ENCODE results near the gene ULK4. TPM values are rescaled to one million over a fixed set of nuclear protein-coding genes. Genes with fewer than 3 reads are reported as not detected.

Gene ULK4
- total RNA-seq, 2 donors from 2014 or later = 11.1 to 17.9 TPM

GRCh38 chr3:41652506-41652905, 309.4 kb downstream of the ULK4 start:
- no peak for DNase-seq
- Mint-ChIP-seq H3K4me1 (peaks cover 38% of the 10 kb centered on the region), H3K4me3 (no peak overlapping the region), H3K36me3 (ENCODE audit: low read depth) (peaks cover 10% of the 10 kb centered on the region), H3K9me3 (peaks cover 28% of the 10 kb centered on the region), H3K27ac (no peak overlapping the region), H3K27me3 (ENCODE audit: insufficient read depth) (no peaks in the 10 kb centered on the region)
- Histone ChIP-seq H3K4me3 (ENCODE audit: low read length) (no peak overlapping the region), H3K27ac (ENCODE audit: low read depth, low read length) (no peak overlapping the region), H3K4me1 (ENCODE audit: control insufficient read depth, insufficient read depth, low read length) (peaks cover 17% of the 10 kb centered on the region), H3K9ac (ENCODE audit: extremely low read depth, low read length, poor library complexity, severe bottlenecking) (no peak overlapping the region), H3K27me3 (ENCODE audit: control insufficient read depth, insufficient read depth, low read length, poor library complexity, severe bottlenecking) (no peaks in the 10 kb centered on the region), H3K9me3 (ENCODE audit: control insufficient read depth, low read length) (peaks cover 20% of the 10 kb centered on the region), H3K36me3 (ENCODE audit: control insufficient read depth, insufficient read depth, low read length) (no peaks in the 10 kb centered on the region)
- no peak for TF ChIP-seq CTCF (conservative IDR thresholded peaks at IDR 0.05)
- WGBS, 2 experiments (ENCODE audit: insufficient coverage in 1 of 2, insufficient read length in 1 of 2) = 73 to 84% methylated on average over 3 to 4 of the region's 4 CpGs

- peaks cover 35% of the 10 kb centered on the region for H3K9me3 Mint-ChIP-seq
- no peaks in the 10 kb centered on the region for H3K36me3 ChIP-seq (ENCODE audit: control insufficient read depth, insufficient read depth, low read length)
- no peak overlapping the region for H3K4me3 Mint-ChIP-seq
Observed at GRCh38 chr3:41651718-41652117, 310.2 kb downstream of the ULK4 start.

GRCh38 chr3:41650406-41650805, 311.5 kb downstream of the ULK4 start:
- Mint-ChIP-seq H3K4me3 (no peak overlapping the region), H3K4me1 (peaks cover 30% of the 10 kb centered on the region), H3K27me3 (ENCODE audit: insufficient read depth) (no peaks in the 10 kb centered on the region), H3K27ac (no peak overlapping the region), H3K9me3 (peaks cover 47% of the 10 kb centered on the region), H3K36me3 (ENCODE audit: low read depth) (peaks cover 16% of the 10 kb centered on the region)
- Histone ChIP-seq H3K27ac (ENCODE audit: low read depth, low read length) (no peak overlapping the region), H3K9me3 (ENCODE audit: control insufficient read depth, low read length) (peaks cover 20% of the 10 kb centered on the region), H3K36me3 (ENCODE audit: control insufficient read depth, insufficient read depth, low read length) (no peaks in the 10 kb centered on the region), H3K27me3 (ENCODE audit: control insufficient read depth, insufficient read depth, low read length, poor library complexity, severe bottlenecking) (no peaks in the 10 kb centered on the region), H3K4me3 (ENCODE audit: low read length) (no peak overlapping the region), H3K4me1 (ENCODE audit: control insufficient read depth, insufficient read depth, low read length) (peaks cover 17% of the 10 kb centered on the region), H3K9ac (ENCODE audit: extremely low read depth, low read length, poor library complexity, severe bottlenecking) (no peak overlapping the region)
- 91 to 93% methylated on average over 6 to 11 of the region's 11 CpGs for WGBS, 2 experiments (ENCODE audit: insufficient coverage in 1 of 2, insufficient read length in 1 of 2)
- no peak for TF ChIP-seq CTCF (conservative IDR thresholded peaks at IDR 0.05)
- DNase-seq = no peak

More at GRCh38 chr3:41651718-41652117, 310.2 kb downstream of the ULK4 start:
- H3K9ac ChIP-seq (ENCODE audit: extremely low read depth, low read length, poor library complexity, severe bottlenecking) = no peak overlapping the region
- peaks cover 17% of the 10 kb centered on the region for H3K4me1 ChIP-seq (ENCODE audit: control insufficient read depth, insufficient read depth, low read length)
- Mint-ChIP-seq H3K4me1 (peaks cover 35% of the 10 kb centered on the region), H3K36me3 (ENCODE audit: low read depth) (peaks cover 10% of the 10 kb centered on the region), H3K27ac (no peak overlapping the region), H3K27me3 (ENCODE audit: insufficient read depth) (no peaks in the 10 kb centered on the region)
- H3K9me3 ChIP-seq (ENCODE audit: control insufficient read depth, low read length) = peaks cover 20% of the 10 kb centered on the region
- TF ChIP-seq CTCF (conservative IDR thresholded peaks at IDR 0.05) = no peak
- no peak for DNase-seq
- no peaks in the 10 kb centered on the region for H3K27me3 ChIP-seq (ENCODE audit: control insufficient read depth, insufficient read depth, low read length, poor library complexity, severe bottlenecking)
- H3K4me3 ChIP-seq (ENCODE audit: low read length) = no peak overlapping the region
- H3K27ac ChIP-seq (ENCODE audit: low read depth, low read length) = no peak overlapping the region

All from endodermal cell (in vitro differentiated cells).